HG02938 (cell line): ENCODE data around the gene CHRNB2.

Experiments
- ATAC-seq: cut with Tn5 transposase; IDR thresholded peaks from one replicate; pipeline ENCODE4 v1.9.1; 2021; ENCODE audit warnings: mild to moderate bottlenecking, moderate library complexity; ENCODE audit not compliant: unreplicated experiment

The CHRNB2 gene

DNA sequence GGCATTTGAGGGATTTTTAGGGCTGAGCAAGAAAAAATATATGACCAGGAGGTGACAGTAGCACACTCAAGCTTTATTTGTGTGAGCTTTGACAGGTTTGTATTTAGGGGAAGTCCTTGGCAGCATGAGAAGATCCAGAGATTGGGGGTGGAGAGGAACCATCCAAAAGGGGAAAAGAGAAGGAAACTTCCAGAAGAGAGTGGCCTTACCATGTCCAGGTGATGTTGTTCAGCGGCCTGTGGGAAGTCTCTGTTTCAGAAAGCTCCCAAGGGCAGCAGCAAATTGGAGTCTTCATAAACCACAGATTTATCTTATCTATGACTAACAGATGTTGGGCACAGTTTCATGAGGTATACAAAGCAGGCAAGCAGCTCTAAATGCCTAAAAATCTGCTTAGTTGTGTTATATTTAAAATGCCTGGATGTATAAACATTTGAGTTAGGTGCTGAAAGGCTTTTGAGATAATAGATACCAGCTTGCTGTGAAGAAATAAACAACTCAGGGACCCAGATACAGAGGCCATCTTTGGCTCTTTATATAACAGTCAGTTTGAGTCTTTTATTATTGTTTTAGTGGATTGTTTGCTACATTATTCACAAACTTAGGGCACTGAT is 61.6 kb downstream of the CHRNB2 start:
- no peak for ATAC-seq
